Fibroblast of lung (primary cell): ENCODE data around the gene EPHB1. TPM values are rescaled to one million over a fixed set of nuclear protein-coding genes. Genes with fewer than 3 reads are reported as not detected.

ENCODE experiments used
- DNase-seq, 2 donors: peaks; one replicate each; pipeline versions ENCODE4 v3.0.0 to v3.0.0-alpha.2; 2010; ENCODE audit warnings: low read depth in 2 of 2
- H2AFZ ChIP-seq: 2 replicates; pipeline ENCODE4 v1.5.1; 2012; ENCODE audit warnings: low read length, control low read depth, inconsistent platforms
- H3K27ac ChIP-seq: 2 replicates; pipeline ENCODE4 v1.5.1; 2011; ENCODE audit warnings: low read length, control low read depth; ENCODE audit not compliant: insufficient read depth
- H3K27me3 ChIP-seq: 2 replicates; pipeline ENCODE4 v1.5.1; 2011; ENCODE audit warnings: mild to moderate bottlenecking, low read length; ENCODE audit not compliant: control insufficient read depth, insufficient read depth
- H3K36me3 ChIP-seq: 2 replicates; pipeline ENCODE4 v1.5.1; 2011; ENCODE audit warnings: low read length; ENCODE audit not compliant: control insufficient read depth, insufficient read depth
- H3K4me1 ChIP-seq: 2 replicates; pipeline ENCODE4 v1.5.1; 2011; ENCODE audit warnings: low read length; ENCODE audit not compliant: control insufficient read depth, insufficient read depth; ENCODE audit errors: extremely low read depth
- H3K4me2 ChIP-seq: 2 replicates; pipeline ENCODE4 v1.5.1; 2011; ENCODE audit warnings: low read length, control low read depth; ENCODE audit not compliant: insufficient read depth; ENCODE audit errors: extremely low read depth
- H3K4me3 ChIP-seq, 4 experiments: fragments of 200-600 bp in 1 of 4; sonication (generic) in 1 of 4; replicated peaks in 1 of 4; 2 replicates each; pipeline ENCODE4 v1.5.1; 2011 to 2016; ENCODE audit warnings: low read length in 4 of 4, low read depth in 3 of 4, mild to moderate bottlenecking in 3 of 4, control low read depth in 2 of 4, inconsistent platforms in 1 of 4, mixed read lengths in 1 of 4; ENCODE audit not compliant: insufficient read depth in 1 of 4; ENCODE audit errors: control extremely low read depth in 1 of 4
- H3K79me2 ChIP-seq: 2 replicates; pipeline ENCODE4 v1.5.1; 2012; ENCODE audit warnings: mild to moderate bottlenecking, low read length, inconsistent platforms; ENCODE audit not compliant: control insufficient read depth, insufficient read depth
- H3K9ac ChIP-seq: 2 replicates; pipeline ENCODE4 v1.5.1; 2011; ENCODE audit warnings: mild to moderate bottlenecking, low read length, control low read depth; ENCODE audit not compliant: insufficient read depth
- H3K9me3 ChIP-seq: 2 replicates; pipeline ENCODE4 v1.5.1; 2012; ENCODE audit warnings: low read depth, low read length; ENCODE audit not compliant: control insufficient read depth, insufficient read depth
- H4K20me1 ChIP-seq: 2 replicates; pipeline ENCODE4 v1.5.1; 2011; ENCODE audit warnings: low read length; ENCODE audit not compliant: control insufficient read depth, insufficient read depth; ENCODE audit errors: extremely low read depth
- EZH2 ChIP-seq: IDR thresholded peaks from 2 replicates; pipeline ENCODE4 v1.5.1; 2012; ENCODE audit warnings: low read length, control low read depth, mild to moderate bottlenecking; ENCODE audit errors: missing control alignments
- polyA plus RNA-seq, 2 donors: library from polyadenylated mRNA; depleted of rRNA in 1 of 2; stranded (reverse) in 1 of 2; unstranded in 1 of 2; fragments of >200 nt; gene quantifications; 2 replicates each; pipeline ENCODE4 v1.2.1, GENCODE V29; 2011 to 2012; ENCODE audit warnings: missing spikeins in 1 of 2
- total RNA-seq: library from RNA; depleted of rRNA; stranded (reverse); fragments of >200 nt; gene quantifications from 2 replicates; pipeline ENCODE4 v1.2.1, GENCODE V29; 2014
- TF ChIP-seq, protein P1 (sequence below), 2 donors: IDR thresholded peaks in 1 of 2; conservative IDR thresholded peaks in 1 of 2; 1 replicate in 1 of 2; 2 replicates in 1 of 2; pipeline ENCODE4 v1.5.1; 2011 to 2012; ENCODE audit warnings: low read length in 2 of 2, control low read depth in 1 of 2, inconsistent platforms in 1 of 2, low read depth in 1 of 2, mild to moderate bottlenecking in 1 of 2

EPHB1 gene
- total and polyA plus RNA-seq, 2 donors (not counting 1 experiment from before 2014, with no cell fraction given): 0.14 to 0.50 TPM

DNA sequence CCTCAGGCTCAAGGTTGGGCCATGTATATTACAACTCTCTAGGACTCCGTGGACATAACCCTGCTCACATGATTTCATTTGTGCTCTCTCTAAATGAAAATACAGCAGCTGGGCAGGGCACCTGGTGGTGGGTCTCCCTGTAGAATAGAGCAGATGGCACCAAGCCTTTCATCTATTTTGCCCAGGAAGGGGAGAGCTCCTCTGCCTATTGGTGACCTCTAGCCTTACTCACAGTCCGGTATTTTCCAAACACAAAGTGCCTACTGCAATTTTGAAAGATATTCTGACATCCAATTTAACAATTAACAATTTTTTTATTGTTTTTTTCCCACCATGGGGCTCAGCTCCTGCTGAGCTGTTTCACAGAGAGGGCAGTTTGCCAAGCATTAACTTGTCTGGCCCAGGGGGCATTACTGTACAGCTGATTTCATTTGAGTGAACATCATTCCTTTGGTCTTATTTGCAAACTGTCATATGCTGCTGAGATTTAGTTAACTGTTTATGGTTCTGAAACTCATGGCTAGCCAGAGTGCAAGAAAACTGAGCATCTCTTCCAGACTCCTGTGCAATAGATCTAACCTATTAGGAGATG is 474.0 kb downstream of the EPHB1 start:
- H4K20me1 ChIP-seq: no peaks in the 10 kb centered on the region
- H3K36me3 ChIP-seq: no peaks in the 10 kb centered on the region
- no peak for DNase-seq
- H3K79me2 ChIP-seq: no peaks in the 10 kb centered on the region
- H3K27me3 ChIP-seq: no peaks in the 10 kb centered on the region
- H3K4me2 ChIP-seq: no peak overlapping the region
- H3K9me3 ChIP-seq: no peaks in the 10 kb centered on the region
- TF ChIP-seq EZH2: no peak
- TF ChIP-seq, protein P1, sequence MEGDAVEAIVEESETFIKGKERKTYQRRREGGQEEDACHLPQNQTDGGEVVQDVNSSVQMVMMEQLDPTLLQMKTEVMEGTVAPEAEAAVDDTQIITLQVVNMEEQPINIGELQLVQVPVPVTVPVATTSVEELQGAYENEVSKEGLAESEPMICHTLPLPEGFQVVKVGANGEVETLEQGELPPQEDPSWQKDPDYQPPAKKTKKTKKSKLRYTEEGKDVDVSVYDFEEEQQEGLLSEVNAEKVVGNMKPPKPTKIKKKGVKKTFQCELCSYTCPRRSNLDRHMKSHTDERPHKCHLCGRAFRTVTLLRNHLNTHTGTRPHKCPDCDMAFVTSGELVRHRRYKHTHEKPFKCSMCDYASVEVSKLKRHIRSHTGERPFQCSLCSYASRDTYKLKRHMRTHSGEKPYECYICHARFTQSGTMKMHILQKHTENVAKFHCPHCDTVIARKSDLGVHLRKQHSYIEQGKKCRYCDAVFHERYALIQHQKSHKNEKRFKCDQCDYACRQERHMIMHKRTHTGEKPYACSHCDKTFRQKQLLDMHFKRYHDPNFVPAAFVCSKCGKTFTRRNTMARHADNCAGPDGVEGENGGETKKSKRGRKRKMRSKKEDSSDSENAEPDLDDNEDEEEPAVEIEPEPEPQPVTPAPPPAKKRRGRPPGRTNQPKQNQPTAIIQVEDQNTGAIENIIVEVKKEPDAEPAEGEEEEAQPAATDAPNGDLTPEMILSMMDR (conservative IDR thresholded peaks at IDR 0.05 in 1 of 2, IDR thresholded peaks at IDR 0.05 in 1 of 2; ENCODE audit: low read depth in 1 of 2, low read length in 2 of 2): no peak
- H3K27ac ChIP-seq: no peak overlapping the region
- no peaks in the 10 kb centered on the region for H3K4me1 ChIP-seq
- H3K4me3 ChIP-seq: no peak overlapping the region
- H2AFZ ChIP-seq: no peak overlapping the region
- no peak overlapping the region for H3K9ac ChIP-seq

DNA sequence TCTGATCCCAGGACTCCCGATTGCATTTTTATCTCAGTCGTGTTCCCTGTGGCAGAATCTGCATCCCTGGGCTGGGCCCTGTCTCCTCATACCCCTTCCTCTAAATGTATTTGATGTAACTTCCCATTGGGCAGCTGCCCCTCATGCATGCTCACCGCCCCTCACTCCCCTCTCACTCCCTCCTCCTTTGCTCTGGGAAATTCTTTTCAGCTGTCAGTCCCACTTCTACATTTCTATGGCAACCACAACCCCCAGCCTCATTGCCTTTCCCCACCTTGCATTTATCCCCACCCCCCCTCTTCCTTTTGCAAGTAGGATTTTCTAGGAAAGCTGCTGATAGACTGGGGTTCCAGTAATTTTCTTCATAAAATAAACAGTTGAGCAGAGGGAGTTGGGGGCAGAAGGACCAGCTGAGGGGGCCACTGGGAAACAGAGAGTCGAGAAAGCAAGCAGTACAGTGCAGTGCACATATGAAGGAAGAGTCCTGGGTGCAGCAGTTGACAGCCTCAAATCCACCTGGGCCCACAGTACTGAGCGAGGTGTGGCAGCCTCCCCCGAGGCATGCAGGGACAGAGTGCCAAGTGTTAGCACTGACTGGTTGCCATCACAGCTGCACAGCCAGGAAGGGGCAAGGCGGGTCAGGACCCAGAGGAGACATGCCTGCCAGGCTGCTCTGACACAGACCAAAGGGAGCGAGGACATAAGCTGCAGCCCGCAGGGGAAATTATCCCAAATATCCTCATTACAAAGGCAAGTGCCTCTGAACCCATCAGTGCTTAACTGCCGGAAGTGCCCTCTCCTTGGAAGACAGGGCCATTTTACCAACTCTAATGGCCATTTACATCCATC is 476.3 kb downstream of the EPHB1 start:
- Histone ChIP-seq H3K9ac (no peak overlapping the region), H3K9me3 (no peaks in the 10 kb centered on the region), H3K4me2 (no peak overlapping the region), H3K36me3 (no peaks in the 10 kb centered on the region), H3K27ac (no peak overlapping the region), H3K4me1 (no peaks in the 10 kb centered on the region), H3K79me2 (no peaks in the 10 kb centered on the region), H3K4me3 (no peak overlapping the region), H3K27me3 (no peaks in the 10 kb centered on the region), H2AFZ (no peak overlapping the region), H4K20me1 (no peaks in the 10 kb centered on the region)
- DNase-seq: no peak
- TF ChIP-seq EZH2: no peak
- TF ChIP-seq, protein P1 (conservative IDR thresholded peaks at IDR 0.05 in 1 of 2, IDR thresholded peaks at IDR 0.05 in 1 of 2; ENCODE audit: low read depth in 1 of 2, low read length in 2 of 2): no peak

DNA sequence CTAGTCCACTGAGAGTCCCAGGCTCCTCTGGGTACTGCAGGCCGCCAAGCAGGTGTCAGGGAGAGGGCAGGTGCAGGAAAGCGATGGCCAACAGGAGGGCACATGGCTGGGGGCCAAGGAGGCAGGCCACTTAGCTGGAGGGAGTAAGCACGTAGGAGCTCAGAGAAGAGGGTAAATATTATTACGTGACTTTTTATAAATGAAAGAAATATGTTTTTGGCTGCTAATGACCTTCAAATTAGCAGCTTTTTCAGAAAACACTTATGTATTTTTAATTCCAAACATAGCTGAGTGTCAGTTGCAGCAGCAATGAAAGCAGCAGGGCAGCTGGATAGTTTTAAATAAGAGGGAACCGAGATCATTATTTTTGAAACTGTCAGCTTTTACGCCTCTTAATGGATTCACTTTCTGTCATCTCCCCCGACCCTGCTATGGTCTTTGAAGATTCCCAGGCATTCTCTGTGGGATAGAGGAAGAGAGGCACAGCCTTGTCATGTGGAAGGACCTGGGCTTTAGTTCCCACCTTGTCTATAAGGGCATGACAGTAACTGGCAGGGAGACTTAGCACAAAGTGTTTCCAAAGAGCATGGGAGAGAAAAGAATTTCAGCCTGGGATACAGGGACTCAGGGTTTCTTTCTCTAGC is 477.1 kb downstream of the EPHB1 start:
- Histone ChIP-seq H3K79me2 (no peaks in the 10 kb centered on the region), H3K36me3 (no peaks in the 10 kb centered on the region), H3K27ac (no peak overlapping the region), H3K27me3 (no peaks in the 10 kb centered on the region), H3K9ac (no peak overlapping the region), H2AFZ (no peak overlapping the region), H4K20me1 (no peaks in the 10 kb centered on the region), H3K9me3 (no peaks in the 10 kb centered on the region), H3K4me1 (no peaks in the 10 kb centered on the region), H3K4me3 (no peak overlapping the region), H3K4me2 (no peak overlapping the region)
- TF ChIP-seq EZH2: no peak
- TF ChIP-seq, protein P1 (conservative IDR thresholded peaks at IDR 0.05 in 1 of 2, IDR thresholded peaks at IDR 0.05 in 1 of 2; ENCODE audit: low read depth in 1 of 2, low read length in 2 of 2): no peak
- DNase-seq: no peak
